GM12892 (cell line): ENCODE data around the gene OTUB1.

Experiments
- POLR2A ChIP-seq: IDR thresholded peaks from 2 replicates; pipeline ENCODE4 v1.6.1; 2011; ENCODE audit warnings: low read depth, low read length, control low read depth
- POLR2AphosphoS5 ChIP-seq: IDR thresholded peaks from 2 replicates; pipeline ENCODE4 v1.6.1; 2011; ENCODE audit warnings: low read depth, low read length, control low read depth
- TAF1 ChIP-seq: IDR thresholded peaks from 2 replicates; pipeline ENCODE4 v1.6.1; 2011; ENCODE audit warnings: low read depth, mild to moderate bottlenecking, control low read depth, low read length, borderline replicate concordance

- no peak for TF ChIP-seq POLR2A
- no peak for TF ChIP-seq POLR2AphosphoS5
- no peak for TF ChIP-seq TAF1
Observed at GRCh38 chr11:64020976-64021756, 34.9 kb downstream of the OTUB1 start.
